ENCODE data around the gene KRTAP10-6.

DNA sequence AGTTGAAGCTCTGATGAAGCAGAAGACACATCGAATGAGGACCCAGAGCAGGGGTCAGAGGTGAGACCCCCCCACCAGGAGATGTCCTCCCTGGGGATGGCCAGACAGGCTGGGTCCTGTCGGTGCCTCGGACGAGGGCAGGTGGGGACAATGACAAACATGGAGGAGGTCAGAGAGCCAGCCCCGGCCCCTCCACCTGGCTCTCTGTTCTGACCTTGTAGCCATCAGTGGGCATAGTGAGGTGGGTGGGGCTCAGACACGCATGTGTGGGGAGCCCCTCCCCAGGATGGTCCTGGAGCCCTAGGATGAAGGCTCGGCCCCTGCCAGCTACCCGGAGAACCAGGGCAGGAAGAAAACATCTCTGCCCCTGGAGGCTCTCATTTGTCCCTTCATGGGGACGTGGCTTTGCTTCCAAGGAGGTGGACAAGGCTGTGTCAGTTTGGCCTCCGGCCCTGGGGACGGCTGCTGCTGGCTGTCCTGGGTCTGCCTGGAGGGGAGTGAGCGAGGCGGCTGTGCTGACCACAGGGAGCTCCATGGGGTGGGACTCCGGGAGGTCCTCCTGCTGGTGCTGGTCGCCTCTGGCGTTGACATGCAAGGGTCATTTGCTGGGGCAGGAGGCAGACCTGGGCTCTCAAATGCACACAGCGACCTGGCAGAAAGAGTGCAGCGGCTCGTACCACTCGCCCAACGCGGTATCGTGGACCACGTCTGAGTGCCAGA is 2.6 kb downstream of the KRTAP10-6 start:
- TF ChIP-seq CTCF (conservative IDR thresholded peaks at IDR 0.05; ENCODE audit: low read length) (no peak), EZH2phosphoT487 (IDR thresholded peaks at IDR 0.05; ENCODE audit: borderline replicate concordance, low read depth, low read length) (no peak)

Data from OCI-LY7 (cell line).